Adipocyte (in vitro differentiated cells): ENCODE results near the gene ADCY2.

Experiments used
- DNase-seq: peaks from one replicate; pipeline ENCODE4 v3.0.0-alpha.2; 2015; ENCODE audit warnings: low read depth
- H3K27me3 ChIP-seq: replicated peaks from 2 replicates; pipeline ENCODE4 v1.7.0; 2013; ENCODE audit warnings: mild to moderate bottlenecking, low read length, moderate library complexity; ENCODE audit not compliant: control insufficient read depth, insufficient read depth
- H3K36me3 ChIP-seq: 2 replicates; pipeline ENCODE4 v1.7.0; 2013; ENCODE audit warnings: low read length, mild to moderate bottlenecking, moderate library complexity; ENCODE audit not compliant: control insufficient read depth, insufficient read depth, severe bottlenecking
- H3K4me1 ChIP-seq: 2 replicates; pipeline ENCODE4 v1.7.0; 2013; ENCODE audit warnings: mild to moderate bottlenecking, low read length, moderate library complexity; ENCODE audit not compliant: control insufficient read depth, insufficient read depth
- H3K4me3 ChIP-seq: 2 replicates; pipeline ENCODE4 v1.7.0; 2013; ENCODE audit warnings: mild to moderate bottlenecking, low read length, moderate library complexity
- H3K9ac ChIP-seq: 2 replicates; pipeline ENCODE4 v1.7.0; 2013; ENCODE audit warnings: mild to moderate bottlenecking, low read length, moderate library complexity
- H3K9me3 ChIP-seq: 2 replicates; pipeline ENCODE4 v1.7.0; 2013; ENCODE audit warnings: mild to moderate bottlenecking, low read length, moderate library complexity; ENCODE audit not compliant: control insufficient read depth

ADCY2 gene

GRCh38 chr5:7478459-7478858 is 82.5 kb downstream of the ADCY2 start:
- Histone ChIP-seq H3K4me3 (no peak overlapping the region), H3K36me3 (no peaks in the 10 kb centered on the region), H3K9me3 (no peaks in the 10 kb centered on the region), H3K4me1 (no peaks in the 10 kb centered on the region), H3K27me3 (no peaks in the 10 kb centered on the region), H3K9ac (no peak overlapping the region)
- no peak for DNase-seq

DNA sequence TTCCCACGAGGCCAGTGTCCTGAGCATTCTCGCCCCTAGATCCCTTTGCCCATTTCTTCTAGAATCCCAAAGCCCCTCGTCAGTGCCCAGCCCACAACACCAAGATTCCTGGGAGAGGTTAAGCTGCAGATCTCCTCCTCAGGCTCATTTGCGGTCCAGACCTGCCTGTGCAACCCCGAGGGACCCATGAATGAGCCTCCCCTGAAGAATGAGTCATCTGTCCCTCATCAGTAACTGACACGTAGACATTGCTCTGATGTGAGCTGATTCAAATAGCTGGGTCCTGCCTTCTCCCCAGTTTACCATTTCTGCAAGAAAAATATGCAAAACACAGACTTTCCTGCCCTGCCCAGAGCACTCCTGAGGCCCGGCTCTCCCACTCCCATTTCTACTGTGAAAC is 92.8 kb downstream of the ADCY2 start:
- Histone ChIP-seq H3K9me3 (peaks cover 3% of the 10 kb centered on the region), H3K36me3 (no peaks in the 10 kb centered on the region), H3K4me3 (no peak overlapping the region), H3K27me3 (no peaks in the 10 kb centered on the region), H3K9ac (no peak overlapping the region), H3K4me1 (no peaks in the 10 kb centered on the region)
- no peak for DNase-seq

- H3K27me3 ChIP-seq = no peaks in the 10 kb centered on the region
- no peak overlapping the region for H3K4me3 ChIP-seq
- no peak for DNase-seq
- H3K36me3 ChIP-seq = no peaks in the 10 kb centered on the region
- peaks cover 3% of the 10 kb centered on the region for H3K9me3 ChIP-seq
- no peak overlapping the region for H3K9ac ChIP-seq
- H3K4me1 ChIP-seq = no peaks in the 10 kb centered on the region
Observed at GRCh38 chr5:7492371-7492770, 96.4 kb downstream of the ADCY2 start.

- Histone ChIP-seq H3K9ac (no peak overlapping the region), H3K36me3 (no peaks in the 10 kb centered on the region), H3K9me3 (peaks cover 3% of the 10 kb centered on the region), H3K4me1 (no peaks in the 10 kb centered on the region), H3K27me3 (no peaks in the 10 kb centered on the region), H3K4me3 (no peak overlapping the region)
- DNase-seq = no peak
Observed at GRCh38 chr5:7493081-7493480, 97.1 kb downstream of the ADCY2 start.

DNA sequence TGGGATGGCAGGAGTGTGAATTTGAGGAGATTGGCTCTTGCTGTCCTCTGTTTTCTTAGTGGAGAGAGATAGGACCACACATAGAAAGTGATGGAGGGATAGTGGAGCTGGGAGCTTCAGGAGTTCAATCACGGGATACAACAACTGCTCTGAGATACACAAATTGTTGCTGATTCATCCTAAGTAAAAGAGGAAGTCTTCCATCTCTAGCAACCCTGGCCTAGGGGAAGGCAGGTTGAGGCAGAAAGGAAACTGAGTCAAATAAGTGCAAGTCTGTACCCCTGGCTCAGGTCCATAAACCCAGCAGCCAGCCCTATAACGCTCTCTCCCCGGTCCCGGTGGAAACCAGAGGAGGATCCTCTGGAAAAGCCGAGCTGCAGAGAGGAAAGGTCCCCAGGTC is 97.7 kb downstream of the ADCY2 start:
- peaks cover 3% of the 10 kb centered on the region for H3K9me3 ChIP-seq
- no peaks in the 10 kb centered on the region for H3K4me1 ChIP-seq
- H3K9ac ChIP-seq = no peak overlapping the region
- no peak for DNase-seq
- H3K4me3 ChIP-seq = no peak overlapping the region
- no peaks in the 10 kb centered on the region for H3K27me3 ChIP-seq
- H3K36me3 ChIP-seq = no peaks in the 10 kb centered on the region

- Histone ChIP-seq H3K4me1 (no peaks in the 10 kb centered on the region), H3K4me3 (no peak overlapping the region), H3K9ac (no peak overlapping the region), H3K27me3 (no peaks in the 10 kb centered on the region), H3K36me3 (no peaks in the 10 kb centered on the region), H3K9me3 (no peaks in the 10 kb centered on the region)
- DNase-seq = no peak
Observed at GRCh38 chr5:7494481-7495130, 98.7 kb downstream of the ADCY2 start.

DNA sequence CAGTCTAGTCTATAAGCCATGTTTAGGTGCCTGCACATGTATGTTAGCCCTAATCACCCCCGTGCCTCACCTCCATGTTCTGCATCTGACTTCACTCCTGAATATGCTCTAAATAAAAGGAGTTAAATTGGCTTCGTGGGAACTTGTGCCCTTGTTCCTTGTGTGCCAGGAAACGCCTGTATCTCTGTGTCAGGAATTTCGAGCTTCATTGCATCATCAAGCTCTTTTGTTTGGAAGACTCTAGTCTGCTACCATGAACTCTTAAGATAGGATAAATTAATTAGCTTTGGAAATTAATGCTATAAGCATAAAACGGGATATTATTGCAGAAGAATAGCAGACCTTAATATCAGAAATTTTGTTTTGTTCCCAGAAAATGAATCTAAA is 99.2 kb downstream of the ADCY2 start:
- Histone ChIP-seq H3K4me1 (no peaks in the 10 kb centered on the region), H3K4me3 (no peak overlapping the region), H3K9me3 (no peaks in the 10 kb centered on the region), H3K36me3 (no peaks in the 10 kb centered on the region), H3K27me3 (no peaks in the 10 kb centered on the region), H3K9ac (no peak overlapping the region)
- no peak for DNase-seq

- Histone ChIP-seq H3K9ac (no peak overlapping the region), H3K9me3 (no peaks in the 10 kb centered on the region), H3K27me3 (no peaks in the 10 kb centered on the region), H3K36me3 (no peaks in the 10 kb centered on the region), H3K4me3 (no peak overlapping the region), H3K4me1 (no peaks in the 10 kb centered on the region)
- DNase-seq = no peak
Observed at GRCh38 chr5:7500256-7500655, 104.3 kb downstream of the ADCY2 start.

- no peaks in the 10 kb centered on the region for H3K4me1 ChIP-seq
- H3K9ac ChIP-seq = no peak overlapping the region
- H3K27me3 ChIP-seq = no peaks in the 10 kb centered on the region
- H3K4me3 ChIP-seq = no peak overlapping the region
- H3K9me3 ChIP-seq = no peaks in the 10 kb centered on the region
- no peak for DNase-seq
- H3K36me3 ChIP-seq = no peaks in the 10 kb centered on the region
Observed at GRCh38 chr5:7501061-7501460, 105.1 kb downstream of the ADCY2 start.

- no peak for DNase-seq
- Histone ChIP-seq H3K36me3 (no peaks in the 10 kb centered on the region), H3K9me3 (no peaks in the 10 kb centered on the region)
Observed at GRCh38 chr5:7503564-7503963, 107.6 kb downstream of the ADCY2 start.

DNA sequence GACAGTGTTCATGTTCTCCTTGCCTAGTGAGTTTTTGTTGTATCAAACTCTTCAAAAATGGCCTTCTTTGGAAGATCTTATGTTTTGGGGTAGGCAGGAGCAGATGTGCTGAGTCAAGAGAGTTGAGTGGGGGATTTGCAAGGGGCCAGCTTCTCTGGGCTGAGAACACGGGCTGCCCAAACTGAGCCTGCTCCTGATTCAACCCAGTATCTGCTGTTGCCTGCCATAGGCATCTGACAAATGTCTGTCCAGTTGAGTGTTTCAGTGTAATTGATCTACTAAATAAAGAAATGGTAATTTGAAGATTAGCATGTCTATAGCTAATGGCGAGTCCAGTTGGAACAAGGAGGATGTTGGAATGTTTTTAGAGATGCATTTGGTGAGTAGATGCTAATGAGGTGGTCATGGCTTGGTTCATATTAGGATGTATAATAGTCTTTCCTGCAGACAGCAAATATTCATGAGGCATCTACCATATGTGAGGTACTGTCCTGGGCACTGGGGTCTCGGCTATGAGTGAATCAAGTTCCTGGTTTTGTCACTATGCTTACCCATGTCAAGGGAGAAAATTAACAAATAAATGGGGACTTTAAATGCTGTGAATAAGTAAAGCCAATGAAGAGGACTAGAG is 119.5 kb downstream of the ADCY2 start:
- DNase-seq = no peak
- Histone ChIP-seq H3K27me3 (no peaks in the 10 kb centered on the region), H3K9ac (no peak overlapping the region), H3K4me1 (no peaks in the 10 kb centered on the region), H3K36me3 (no peaks in the 10 kb centered on the region), H3K9me3 (no peaks in the 10 kb centered on the region), H3K4me3 (no peak overlapping the region)

More at GRCh38 chr5:7503564-7503963, 107.6 kb downstream of the ADCY2 start:
- Histone ChIP-seq H3K4me1 (no peaks in the 10 kb centered on the region), H3K4me3 (no peak overlapping the region), H3K27me3 (no peaks in the 10 kb centered on the region), H3K9ac (no peak overlapping the region)

DNA sequence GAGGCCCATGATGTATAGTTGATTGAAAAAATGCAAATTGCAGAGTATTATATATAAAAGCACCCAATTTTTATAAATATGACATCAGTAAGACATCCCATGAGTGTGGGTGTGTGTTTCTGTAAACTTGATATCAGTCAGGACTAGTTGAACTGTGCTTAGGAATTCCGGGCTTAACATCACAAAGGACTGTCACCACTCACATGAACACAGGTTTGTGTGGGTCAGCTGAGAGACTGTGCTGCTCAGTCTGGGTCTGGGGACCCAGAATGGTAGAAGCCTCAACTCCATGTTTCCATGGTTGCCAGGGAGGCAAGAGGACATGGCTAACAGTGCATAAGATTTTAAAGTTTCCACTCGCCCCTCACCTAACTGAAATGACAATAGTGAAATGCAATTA is 120.3 kb downstream of the ADCY2 start:
- no peaks in the 10 kb centered on the region for H3K27me3 ChIP-seq
- H3K36me3 ChIP-seq = no peaks in the 10 kb centered on the region
- no peak for DNase-seq
- no peaks in the 10 kb centered on the region for H3K9me3 ChIP-seq
- H3K4me3 ChIP-seq = no peak overlapping the region
- no peaks in the 10 kb centered on the region for H3K4me1 ChIP-seq
- no peak overlapping the region for H3K9ac ChIP-seq
